H1 (cell line): ENCODE data around the gene TLL2. TPM values are rescaled to one million over a fixed set of nuclear protein-coding genes. Genes with fewer than 3 reads are reported as not detected.

ENCODE experiments used
- CTCF ChIA-PET: fragments of 300-600 bp; sonication (Branson Sonifier 250); formaldehyde crosslinking; loops from one replicate; lab custom pipeline; 2021; ENCODE audit not compliant: partially characterized antibody; lab: Charles Lee
- POLR2A ChIA-PET: fragments of 300-600 bp; sonication (Branson Sonifier 250); formaldehyde crosslinking; loops from one replicate; lab custom pipeline; 2021; ENCODE audit warnings: inconsistent platforms; ENCODE audit not compliant: partially characterized antibody; lab: Charles Lee
- DNase-seq, 2 experiments: peaks; one replicate each; pipeline versions ENCODE4 v3.0.0 to v3.0.0-alpha.2; 2010 to 2022; ENCODE audit warnings: low spot score in 2 of 2, low read depth in 1 of 2, mixed read lengths in 1 of 2
- FAIRE-seq: peaks from 2 replicates; lab custom pipeline; 2011; peaks lifted over from hg19 to GRCh38; lab: Jason Lieb, UNC
- H2AFZ ChIP-seq: 2 replicates; pipeline ENCODE4 v1.8.1; 2012; ENCODE audit warnings: low read length, inconsistent platforms
- H2AK5ac ChIP-seq: 2 replicates; pipeline ENCODE4 v1.6.1; 2013; ENCODE audit warnings: low read depth, low read length
- H2BK120ac ChIP-seq: replicated peaks from 2 replicates; pipeline ENCODE3; 2013; ENCODE audit warnings: low read depth, low read length, inconsistent platforms
- H2BK12ac ChIP-seq: 2 replicates; pipeline ENCODE4 v1.6.1; 2013; ENCODE audit warnings: low read depth, low read length
- H2BK15ac ChIP-seq: 2 replicates; pipeline ENCODE4 v1.6.1; 2013; ENCODE audit warnings: low read length
- H2BK20ac ChIP-seq: 2 replicates; pipeline ENCODE4 v1.6.1; 2013; ENCODE audit warnings: low read length
- H2BK5ac ChIP-seq: 2 replicates; pipeline ENCODE4 v1.6.1; 2013; ENCODE audit warnings: low read depth, low read length
- H3K14ac ChIP-seq: 2 replicates; pipeline ENCODE4 v1.6.1; 2013; ENCODE audit warnings: inconsistent platforms; ENCODE audit not compliant: insufficient read length
- H3K18ac ChIP-seq: 2 replicates; pipeline ENCODE4 v1.6.1; 2013; ENCODE audit warnings: low read length; ENCODE audit errors: extremely low read depth
- H3K23ac ChIP-seq: 2 replicates; pipeline ENCODE4 v1.6.1; 2013; ENCODE audit warnings: inconsistent platforms; ENCODE audit not compliant: insufficient read length
- H3K23me2 ChIP-seq: 2 replicates; pipeline ENCODE4 v1.6.1; 2013; ENCODE audit warnings: low read depth, low read length
- H3K27ac ChIP-seq: 2 replicates; pipeline ENCODE4 v1.6.1; 2011; ENCODE audit warnings: low read depth, low read length, inconsistent platforms
- H3K27me3 ChIP-seq, 4 experiments: replicated peaks in 1 of 4; 1 replicate in 1 of 4; 2 replicates in 3 of 4; pipeline versions ENCODE4 v1.6.1 to v1.8.1; 2011 to 2013; ENCODE audit warnings: low read length in 3 of 4, mild to moderate bottlenecking in 3 of 4, inconsistent platforms in 2 of 4, mixed read lengths in 2 of 4, moderate library complexity in 1 of 4; ENCODE audit not compliant: control insufficient read depth in 3 of 4, insufficient read depth in 3 of 4; ENCODE audit errors: extremely low read depth in 1 of 4
- H3K36me3 ChIP-seq, 4 experiments: 2 replicates each; pipeline versions ENCODE4 v1.6.1 to v1.8.1; 2011 to 2013; ENCODE audit warnings: mild to moderate bottlenecking in 4 of 4, low read length in 3 of 4, moderate library complexity in 2 of 4, control low read depth in 1 of 4, inconsistent platforms in 1 of 4; ENCODE audit not compliant: insufficient read depth in 4 of 4, control insufficient read depth in 2 of 4
- H3K4ac ChIP-seq: replicated peaks from 2 replicates; pipeline ENCODE3; 2013; ENCODE audit warnings: low read length, low read depth, mixed read lengths, inconsistent platforms; ENCODE audit not compliant: insufficient read length
- H3K4me1 ChIP-seq, 4 experiments: replicated peaks in 1 of 4; 1 replicate in 1 of 4; 2 replicates in 3 of 4; pipeline versions ENCODE4 v1.6.1 to v1.8.1; 2011 to 2013; ENCODE audit warnings: low read length in 3 of 4, inconsistent platforms in 2 of 4, mixed read lengths in 1 of 4; ENCODE audit not compliant: insufficient read depth in 4 of 4, control insufficient read depth in 3 of 4
- H3K4me2 ChIP-seq, 2 experiments: 2 replicates each; pipeline versions ENCODE4 v1.6.1 to v1.8.1; 2011 to 2013; ENCODE audit warnings: low read depth in 2 of 2, low read length in 2 of 2, control low read depth in 1 of 2, inconsistent platforms in 1 of 2, mild to moderate bottlenecking in 1 of 2; ENCODE audit not compliant: insufficient read depth in 1 of 2
- H3K4me3 ChIP-seq, 4 experiments: fragments of 200-600, 300-600 bp in 1 of 4; sonication (generic), shearing (Covaris generic), sonication (Bioruptor Twin) in 1 of 4; 2 replicates each; pipeline versions ENCODE4 v1.5.1 to v1.8.1; 2011 to 2016; ENCODE audit warnings: low read length in 4 of 4, low read depth in 3 of 4, control low read depth in 2 of 4, inconsistent platforms in 2 of 4, mild to moderate bottlenecking in 2 of 4, mixed read lengths in 1 of 4, moderate library complexity in 1 of 4; ENCODE audit not compliant: insufficient read depth in 2 of 4; ENCODE audit errors: extremely low read depth in 1 of 4
- H3K56ac ChIP-seq: replicated peaks from 2 replicates; pipeline ENCODE3; 2013; ENCODE audit warnings: low read depth, mild to moderate bottlenecking, mixed read lengths, low read length, inconsistent platforms; ENCODE audit not compliant: insufficient read length
- H3K79me1 ChIP-seq: 2 replicates; pipeline ENCODE4 v1.6.1; 2013; ENCODE audit warnings: low read depth, low read length, control low read depth
- H3K79me2 ChIP-seq, 2 experiments: 2 replicates each; pipeline versions ENCODE4 v1.6.1 to v1.8.1; 2012 to 2013; ENCODE audit warnings: low read length in 2 of 2, mild to moderate bottlenecking in 2 of 2, inconsistent platforms in 1 of 2; ENCODE audit not compliant: insufficient read depth in 2 of 2, control insufficient read depth in 1 of 2
- H3K9ac ChIP-seq, 4 experiments: replicated peaks in 1 of 4; 1 replicate in 1 of 4; 2 replicates in 3 of 4; pipeline versions ENCODE4 v1.6.1 to v1.8.1; 2011 to 2013; ENCODE audit warnings: low read depth in 3 of 4, low read length in 3 of 4, control low read depth in 2 of 4, mild to moderate bottlenecking in 2 of 4, moderate library complexity in 2 of 4, inconsistent platforms in 1 of 4; ENCODE audit errors: extremely low read depth in 1 of 4
- H3K9me3 ChIP-seq, 2 experiments: 2 replicates each; pipeline versions ENCODE4 v1.6.1 to v1.8.1; 2012 to 2013; ENCODE audit warnings: mild to moderate bottlenecking in 2 of 2, moderate library complexity in 2 of 2, control low read depth in 1 of 2, inconsistent platforms in 1 of 2, low read depth in 1 of 2, low read length in 1 of 2, mixed read lengths in 1 of 2; ENCODE audit not compliant: insufficient read depth in 2 of 2
- H4K20me1 ChIP-seq, 2 experiments: replicated peaks in 1 of 2; 2 replicates each; pipeline versions ENCODE3 to v1.8.1; 2011 to 2013; ENCODE audit warnings: inconsistent platforms in 2 of 2, low read length in 2 of 2, mild to moderate bottlenecking in 1 of 2; ENCODE audit not compliant: insufficient read depth in 2 of 2, control insufficient read depth in 1 of 2
- H4K5ac ChIP-seq: 2 replicates; pipeline ENCODE4 v1.6.1; 2013; ENCODE audit warnings: low read length, low read depth, mixed read lengths, inconsistent platforms; ENCODE audit not compliant: insufficient read length
- H4K8ac ChIP-seq: 2 replicates; pipeline ENCODE4 v1.8.0; 2013; ENCODE audit warnings: mild to moderate bottlenecking, moderate library complexity, low read length, inconsistent platforms; ENCODE audit not compliant: insufficient read depth; ENCODE audit errors: extremely low read depth
- H4K91ac ChIP-seq: replicated peaks from 2 replicates; pipeline ENCODE3; 2013; ENCODE audit warnings: low read length, mixed read lengths, inconsistent platforms; ENCODE audit not compliant: insufficient read length
- BACH1 ChIP-seq: IDR thresholded peaks from 2 replicates; pipeline ENCODE4 v1.6.1; 2012; ENCODE audit warnings: low read length, improper control_type of control experiment
- CBX5 ChIP-seq: fragments of 300-800, 300-1000 bp; sonication (generic); IDR thresholded peaks from 2 replicates; pipeline ENCODE4 v1.7.1; 2016; ENCODE audit warnings: antibody characterized with exemption, low read length, low read depth
- CBX8 ChIP-seq: fragments of 300-800, 300-1000 bp; sonication (generic); IDR thresholded peaks from 2 replicates; pipeline ENCODE4 v1.7.1; 2016; ENCODE audit warnings: low read depth, low read length, borderline replicate concordance
- CHD1 ChIP-seq: IDR thresholded peaks from 2 replicates; pipeline ENCODE4 v1.6.1; 2012; ENCODE audit warnings: low read depth, low read length, improper control_type of control experiment
- CTBP2 ChIP-seq: IDR thresholded peaks from 2 replicates; pipeline ENCODE4 v1.7.0; 2011; ENCODE audit warnings: borderline replicate concordance, mild to moderate bottlenecking, moderate library complexity, mixed read lengths, low read length; ENCODE audit not compliant: insufficient read depth, insufficient read length
- FOSL1 ChIP-seq: IDR thresholded peaks from 2 replicates; pipeline ENCODE4 v1.6.1; 2011; ENCODE audit warnings: mild to moderate bottlenecking, low read depth, low read length, moderate library complexity; ENCODE audit not compliant: insufficient read depth
- KDM1A ChIP-seq: fragments of 200-600, 300-600 bp; sonication (generic); IDR thresholded peaks from 2 replicates; pipeline ENCODE4 v1.7.1; 2016; ENCODE audit warnings: mild to moderate bottlenecking, low read length, borderline replicate concordance
- MAFK ChIP-seq: IDR thresholded peaks from 2 replicates; pipeline ENCODE4 v1.6.1; 2012; ENCODE audit warnings: low read depth, mild to moderate bottlenecking, improper control_type of control experiment, low read length
- NRF1 ChIP-seq: IDR thresholded peaks from 2 replicates; pipeline ENCODE4 v1.6.1; 2011; ENCODE audit warnings: mild to moderate bottlenecking, low read depth, low read length, improper control_type of control experiment
- POU5F1 ChIP-seq: IDR thresholded peaks from 2 replicates; pipeline ENCODE4 v1.6.1; 2011; ENCODE audit warnings: low read depth, mild to moderate bottlenecking, low read length, moderate library complexity
- RBBP5 ChIP-seq: IDR thresholded peaks from 2 replicates; pipeline ENCODE4 v1.7.1; 2012; ENCODE audit warnings: low read depth, mild to moderate bottlenecking, inconsistent platforms, low read length, moderate library complexity, borderline replicate concordance
- RFX5 ChIP-seq: IDR thresholded peaks from 2 replicates; pipeline ENCODE4 v1.6.1; 2011; ENCODE audit warnings: low read depth, low read length, improper control_type of control experiment, borderline replicate concordance
- TAF7 ChIP-seq: optimal IDR thresholded peaks from 2 replicates; pipeline ENCODE3; 2011; ENCODE audit warnings: low read depth, mild to moderate bottlenecking, inconsistent platforms, low read length, moderate library complexity, borderline replicate concordance
- TBP ChIP-seq: IDR thresholded peaks from 2 replicates; pipeline ENCODE4 v1.6.1; 2011; ENCODE audit warnings: low read depth, low read length, improper control_type of control experiment
- polyA plus RNA-seq, 7 experiments: library from polyadenylated mRNA; depleted of rRNA in 3 of 7; stranded (reverse) in 5 of 7; unstranded in 2 of 7; fragments of >200 nt in 5 of 7; fragments of 200-250 nt in 2 of 7; gene quantifications; 1 replicate in 5 of 7; 2 replicates in 1 of 7; 4 replicates in 1 of 7; pipeline versions ENCODE4 v1.2.1 to v1.2.3, GENCODE V29; 2011 to 2013; ENCODE audit warnings: missing spikeins in 2 of 7, mixed read lengths in 2 of 7
- total RNA-seq: library from RNA; stranded (reverse); fragmentation: NEBNext Ultra II Directional; extraction: Animal tissue kit (Norgen Biotek cat#: 25700); gene quantifications from 2 replicates; pipeline ENCODE4 v1.2.1, GENCODE V29; 2021

Gene TLL2
- total and polyA plus RNA-seq, 2 of the 8 experiments (the other 6 are each of a cell fraction or from before 2014, with no cell fraction given) = 2.4 to 3.2 TPM

GRCh38 chr10:96419351-96419750 is 94.4 kb downstream of the TLL2 start (continued):
- TF ChIP-seq RFX5 = no peak

DNA sequence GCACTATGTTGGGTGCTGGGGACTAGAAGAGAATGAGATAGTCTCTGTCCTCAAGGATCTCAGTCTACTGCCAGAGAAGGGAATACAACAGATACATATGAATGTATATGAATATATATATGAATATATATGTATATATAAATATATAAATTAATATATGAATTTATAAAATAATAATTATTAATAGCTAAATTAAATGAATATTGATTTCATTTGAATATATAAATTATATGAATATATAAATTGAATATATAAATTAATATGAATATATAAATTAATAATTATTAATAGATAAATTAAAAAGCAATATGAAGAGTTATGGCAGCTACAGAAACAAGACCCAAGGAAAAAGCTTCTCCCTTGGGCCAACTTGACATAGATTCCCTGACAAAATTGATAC is 95.1 kb downstream of the TLL2 start:
- no peak overlapping the region for H3K9ac ChIP-seq

More for the DNA sequence above, 95.1 kb downstream of the TLL2 start:
- Histone ChIP-seq H3K4ac (no peak overlapping the region), H3K79me2 (no peaks in the 10 kb centered on the region), H2AFZ (no peak overlapping the region), H3K9me3 (no peaks in the 10 kb centered on the region), H3K27ac (no peak overlapping the region), H2BK120ac (no peak overlapping the region), H3K23me2 (no peaks in the 10 kb centered on the region), H3K4me2 (no peak overlapping the region), H3K36me3 (no peaks in the 10 kb centered on the region), H3K56ac (no peak overlapping the region), H3K14ac (no peak overlapping the region), H3K27me3 (no peaks in the 10 kb centered on the region), H2BK20ac (no peak overlapping the region), H3K23ac (no peak overlapping the region), H2BK15ac (no peak overlapping the region), H4K91ac (no peak overlapping the region), H2AK5ac (no peak overlapping the region), H3K4me1 (no peaks in the 10 kb centered on the region), H3K79me1 (no peaks in the 10 kb centered on the region), H4K5ac (no peak overlapping the region), H4K20me1 (no peaks in the 10 kb centered on the region), H2BK12ac (no peak overlapping the region), H2BK5ac (no peak overlapping the region), H3K4me3 (no peak overlapping the region), H4K8ac (no peak overlapping the region), H3K18ac (no peak overlapping the region)
- ChIA-PET POLR2A (interaction anchor here (1.9 kb wide), 1 partner anchor 95 kb away, joined by 7 read pairs; the partner anchor contains the start of gene TLL2), CTCF (interaction anchor here (1.2 to 9.3 kb wide), 10 partner anchors 9 to 92 kb away, joined by 3 to 60 read pairs (median 6); no protein-coding TSS in a partner anchor)
- no peak for TF ChIP-seq KDM1A
- no peak for TF ChIP-seq MAFK
- TF ChIP-seq POU5F1 = no peak
- no peak for TF ChIP-seq TAF7
- no peak for TF ChIP-seq CBX5
- no peak for TF ChIP-seq CHD1
- no peak for TF ChIP-seq CBX8
- no peak for TF ChIP-seq TBP
- TF ChIP-seq CTBP2 = no peak
- TF ChIP-seq RBBP5 = no peak
- no peak for TF ChIP-seq BACH1
- no peak for TF ChIP-seq FOSL1
- no peak for TF ChIP-seq NRF1
- DNase-seq = no peak
- no peak for FAIRE-seq
